WTC11 (cell line): ENCODE data around the gene EIF3F. TPM values are rescaled to one million over a fixed set of nuclear protein-coding genes. Genes with fewer than 3 reads are reported as not detected.

Source experiments
- ATAC-seq: fragments of 200-7000 bp; cut with Tn5 transposase; 2 replicates; pipeline ENCODE4 v1.10.0; 2021; ENCODE audit warnings: mild to moderate bottlenecking, moderate library complexity
- CTCF ChIA-PET: fragments of 300-600 bp; sonication (Branson Sonifier 250); formaldehyde crosslinking; loops from one replicate; lab custom pipeline; 2021; ENCODE audit warnings: antibody characterized with exemption; lab: Charles Lee
- POLR2A ChIA-PET: fragments of 350-600 bp; sonication (Branson Sonifier 250); formaldehyde crosslinking; loops from one replicate; lab custom pipeline; 2021; ENCODE audit warnings: antibody characterized with exemption; lab: Charles Lee
- DNase-seq: peaks from one replicate; pipeline ENCODE4 v3.0.0; 2021; ENCODE audit warnings: low spot score
- H3K27ac Mint-ChIP-seq: 2 replicates; pipeline ENCODE4 v1.8.0; 2021; ENCODE audit warnings: mixed read lengths
- H3K27me3 Mint-ChIP-seq: 2 replicates; pipeline ENCODE4 v1.8.0; 2021; ENCODE audit warnings: low read depth, mild to moderate bottlenecking, moderate library complexity, mixed read lengths
- H3K36me3 Mint-ChIP-seq: 2 replicates; pipeline ENCODE4 v1.8.0; 2021; ENCODE audit warnings: mixed read lengths
- H3K4me1 Mint-ChIP-seq: 2 replicates; pipeline ENCODE4 v1.8.0; 2022; ENCODE audit warnings: mixed read lengths
- H3K4me3 Mint-ChIP-seq: 2 replicates; pipeline ENCODE4 v1.8.0; 2021; ENCODE audit warnings: mild to moderate bottlenecking, moderate library complexity, mixed read lengths
- H3K9me3 Mint-ChIP-seq: 2 replicates; pipeline ENCODE4 v1.8.0; 2021; ENCODE audit warnings: mixed read lengths
- AFF4 ChIP-seq: sonication (generic); formaldehyde crosslinking; IDR thresholded peaks from 2 replicates; pipeline ENCODE4 v1.8.1; 2023; ENCODE audit warnings: mild to moderate bottlenecking, missing genetic modification reagents, borderline replicate concordance
- ARID4B ChIP-seq: sonication (generic); formaldehyde crosslinking; IDR thresholded peaks from 2 replicates; pipeline ENCODE4 v1.8.0; 2023; ENCODE audit warnings: missing genetic modification reagents, mild to moderate bottlenecking, borderline replicate concordance
- ATF3 ChIP-seq: sonication (generic); formaldehyde crosslinking; conservative IDR thresholded peaks from 2 replicates; pipeline ENCODE4 v1.8.1; 2022; ENCODE audit warnings: mild to moderate bottlenecking, missing genetic modification reagents
- E2F5 ChIP-seq: sonication (generic); formaldehyde crosslinking; IDR thresholded peaks from 2 replicates; pipeline ENCODE4 v1.8.1; 2022; ENCODE audit warnings: mild to moderate bottlenecking, moderate library complexity, missing genetic modification reagents
- ERG ChIP-seq: fragments of 250-450 bp; sonication (Bioruptor Pico); IDR thresholded peaks from 2 replicates; pipeline ENCODE4 v1.8.0; 2021; ENCODE audit warnings: mild to moderate bottlenecking
- FOXJ3 ChIP-seq: sonication (generic); formaldehyde crosslinking; IDR thresholded peaks from 2 replicates; pipeline ENCODE4 v1.9.0; 2021; ENCODE audit warnings: missing genetic modification reagents, mild to moderate bottlenecking, borderline replicate concordance
- IRF2 ChIP-seq: sonication (generic); formaldehyde crosslinking; IDR thresholded peaks from 2 replicates; pipeline ENCODE4 v1.8.0; 2022; ENCODE audit warnings: low read depth, missing genetic modification reagents, borderline replicate concordance
- MAX ChIP-seq: sonication (generic); formaldehyde crosslinking; IDR thresholded peaks from 2 replicates; pipeline ENCODE4 v1.8.0; 2022; ENCODE audit warnings: mild to moderate bottlenecking, missing genetic modification reagents
- NR3C1 ChIP-seq: sonication (generic); formaldehyde crosslinking; conservative IDR thresholded peaks from 2 replicates; pipeline ENCODE4 v1.8.1; 2023; ENCODE audit warnings: low read depth, mild to moderate bottlenecking, missing genetic modification reagents
- TCF7 ChIP-seq: sonication (generic); formaldehyde crosslinking; IDR thresholded peaks from 2 replicates; pipeline ENCODE4 v1.8.0; 2022; ENCODE audit warnings: mild to moderate bottlenecking, low read depth, missing genetic modification reagents, moderate library complexity
- USF2 ChIP-seq: sonication (generic); formaldehyde crosslinking; IDR thresholded peaks from 2 replicates; pipeline ENCODE4 v1.8.1; 2023; ENCODE audit warnings: mild to moderate bottlenecking, missing genetic modification reagents, moderate library complexity
- ZNF219 ChIP-seq: sonication (generic); formaldehyde crosslinking; IDR thresholded peaks from 2 replicates; pipeline ENCODE4 v1.8.0; 2023; ENCODE audit warnings: missing genetic modification reagents, mild to moderate bottlenecking, borderline replicate concordance
- ZNF263 ChIP-seq: sonication (generic); formaldehyde crosslinking; IDR thresholded peaks from 2 replicates; pipeline ENCODE4 v1.8.1; 2022; ENCODE audit warnings: low read depth, mild to moderate bottlenecking, moderate library complexity, missing genetic modification reagents
- ZNF396 ChIP-seq: fragments of 250-450 bp; sonication (Bioruptor Pico); IDR thresholded peaks from 2 replicates; pipeline ENCODE4 v1.8.0; 2021; ENCODE audit warnings: mild to moderate bottlenecking, moderate library complexity, borderline replicate concordance
- total RNA-seq: library from RNA; stranded (reverse); gene quantifications from 3 replicates; pipeline ENCODE4 v1.2.3, GENCODE V29; 2021

EIF3F gene
- total RNA-seq, 1 experiment from 2014 or later: 356 TPM

- Mint-ChIP-seq H3K9me3 (no peaks in the 10 kb centered on the region), H3K4me3 (no peak overlapping the region), H3K27ac (no peak overlapping the region), H3K27me3 (peaks cover 21% of the 10 kb centered on the region; the same call in 1 of the 2 replicates), H3K4me1 (no peaks in the 10 kb centered on the region), H3K36me3 (no peaks in the 10 kb centered on the region)
- ChIA-PET POLR2A (no interaction called here), CTCF (interaction anchor here (1.3 to 2.4 kb wide), 2 partner anchors 7 to 65 kb away, joined by 4 to 11 read pairs; no protein-coding TSS in a partner anchor)
- DNase-seq: no peak
- no peak for ATAC-seq
- TF ChIP-seq ZNF219 (CRISPR knock-in tag) (no peak), E2F5 (no peak), ERG (CRISPR knock-in tag) (no peak), FOXJ3 (CRISPR knock-in tag) (no peak), NR3C1 (CRISPR knock-in tag) (no peak), ATF3 (CRISPR knock-in tag) (no peak)
Observed at GRCh38 chr11:8025816-8026215, 38.7 kb downstream of the EIF3F start.

GRCh38 chr11:8026982-8027381 lies 39.8 kb downstream of the EIF3F start:
- no peaks in the 10 kb centered on the region for H3K4me1 Mint-ChIP-seq

GRCh38 chr11:8028766-8029165 lies 41.6 kb downstream of the EIF3F start:
- H3K4me1 Mint-ChIP-seq: peaks cover 15% of the 10 kb centered on the region
- H3K9me3 Mint-ChIP-seq: no peaks in the 10 kb centered on the region
- DNase-seq: no peak
- no peak overlapping the region for H3K4me3 Mint-ChIP-seq
- POLR2A ChIA-PET: no interaction called here
- no peak for ATAC-seq
- H3K36me3 Mint-ChIP-seq: no peaks in the 10 kb centered on the region
- CTCF ChIA-PET: interaction anchor here (1.3 to 14.5 kb wide), 3 partner anchors 22 to 61 kb away, joined by 5 to 278 read pairs (median 6); no protein-coding TSS in a partner anchor
- H3K27ac Mint-ChIP-seq: no peak overlapping the region
- peaks cover 10% of the 10 kb centered on the region for H3K27me3 Mint-ChIP-seq
- TF ChIP-seq USF2 (CRISPR knock-in tag): no peak
- no peak for TF ChIP-seq MAX
- TF ChIP-seq ARID4B (CRISPR knock-in tag): no peak

More at GRCh38 chr11:8026982-8027381, 39.8 kb downstream of the EIF3F start:
- no peak for DNase-seq
- TF ChIP-seq ZNF263 (CRISPR knock-in tag): no peak
- TF ChIP-seq IRF2 (CRISPR knock-in tag): no peak
- no peak for TF ChIP-seq ZNF396 (CRISPR knock-in tag)
- no peak for TF ChIP-seq TCF7 (CRISPR knock-in tag)
- TF ChIP-seq AFF4 (CRISPR knock-in tag): no peak
- no peak overlapping the region for H3K4me3 Mint-ChIP-seq
- H3K36me3 Mint-ChIP-seq: no peaks in the 10 kb centered on the region
- no peaks in the 10 kb centered on the region for H3K9me3 Mint-ChIP-seq
- peaks cover 10% of the 10 kb centered on the region; the same call in 1 of the 2 replicates for H3K27me3 Mint-ChIP-seq
- POLR2A ChIA-PET: no interaction called here
- CTCF ChIA-PET: interaction anchor here (1.2 to 1.5 kb wide), 2 partner anchors 20 to 64 kb away, joined by 3 to 5 read pairs; no protein-coding TSS in a partner anchor
- H3K27ac Mint-ChIP-seq: no peak overlapping the region
- no peak for ATAC-seq
